Naive B cell (primary cell): ENCODE measurements around the gene CLDN6. TPM values are rescaled to one million over a fixed set of nuclear protein-coding genes. Genes with fewer than 3 reads are reported as not detected.

Source experiments
- ATAC-seq, 2 donors: fragments of 150-1000 bp; cut with Tn5 transposase; 2 replicates each; pipeline ENCODE4 v1.10.0; 2021; ENCODE audit warnings: low read depth in 2 of 2, mild to moderate bottlenecking in 2 of 2, moderate library complexity in 2 of 2
- DNase-seq: peaks from one replicate; pipeline ENCODE4 v3.0.0; 2022
- H3K27ac Mint-ChIP-seq, 6 donors: one replicate each; pipeline ENCODE4 v1.8.0; 2020 to 2022; ENCODE audit warnings: mild to moderate bottlenecking in 6 of 6, mixed read lengths in 6 of 6, moderate library complexity in 5 of 6, inconsistent platforms in 2 of 6
- H3K27me3 Mint-ChIP-seq, 3 donors: one replicate each; pipeline ENCODE4 v1.8.0; 2021 to 2022; ENCODE audit warnings: mixed read lengths in 3 of 3, mild to moderate bottlenecking in 1 of 3
- H3K36me3 Mint-ChIP-seq, 2 donors: one replicate each; pipeline ENCODE4 v1.8.0; 2020 to 2022; ENCODE audit warnings: mixed read lengths in 2 of 2, inconsistent platforms in 1 of 2, mild to moderate bottlenecking in 1 of 2
- H3K4me1 Mint-ChIP-seq, 3 donors: one replicate each; pipeline ENCODE4 v1.8.0; 2020 to 2022; ENCODE audit warnings: mixed read lengths in 3 of 3, inconsistent platforms in 1 of 3, mild to moderate bottlenecking in 1 of 3, moderate library complexity in 1 of 3
- H3K4me3 Mint-ChIP-seq, 8 donors: one replicate each; pipeline ENCODE4 v1.8.0; 2020 to 2022; ENCODE audit warnings: mild to moderate bottlenecking in 8 of 8, mixed read lengths in 8 of 8, moderate library complexity in 8 of 8, inconsistent platforms in 2 of 8
- H3K9me3 Mint-ChIP-seq, 7 donors: one replicate each; pipeline ENCODE4 v1.8.0; 2020 to 2022; ENCODE audit warnings: mixed read lengths in 7 of 7, mild to moderate bottlenecking in 5 of 7, inconsistent platforms in 2 of 7, moderate library complexity in 1 of 7
- polyA plus RNA-seq, 6 donors: library from polyadenylated mRNA; unstranded; fragments of 300-500 nt; fragmentation: Illumina TruSeq; gene quantifications; one replicate each; pipeline ENCODE4 v1.2.3, GENCODE V29; 2021; ENCODE audit warnings: low read depth in 6 of 6

The CLDN6 gene
- polyA plus RNA-seq, 6 donors from 2014 or later, result not detected

DNA sequence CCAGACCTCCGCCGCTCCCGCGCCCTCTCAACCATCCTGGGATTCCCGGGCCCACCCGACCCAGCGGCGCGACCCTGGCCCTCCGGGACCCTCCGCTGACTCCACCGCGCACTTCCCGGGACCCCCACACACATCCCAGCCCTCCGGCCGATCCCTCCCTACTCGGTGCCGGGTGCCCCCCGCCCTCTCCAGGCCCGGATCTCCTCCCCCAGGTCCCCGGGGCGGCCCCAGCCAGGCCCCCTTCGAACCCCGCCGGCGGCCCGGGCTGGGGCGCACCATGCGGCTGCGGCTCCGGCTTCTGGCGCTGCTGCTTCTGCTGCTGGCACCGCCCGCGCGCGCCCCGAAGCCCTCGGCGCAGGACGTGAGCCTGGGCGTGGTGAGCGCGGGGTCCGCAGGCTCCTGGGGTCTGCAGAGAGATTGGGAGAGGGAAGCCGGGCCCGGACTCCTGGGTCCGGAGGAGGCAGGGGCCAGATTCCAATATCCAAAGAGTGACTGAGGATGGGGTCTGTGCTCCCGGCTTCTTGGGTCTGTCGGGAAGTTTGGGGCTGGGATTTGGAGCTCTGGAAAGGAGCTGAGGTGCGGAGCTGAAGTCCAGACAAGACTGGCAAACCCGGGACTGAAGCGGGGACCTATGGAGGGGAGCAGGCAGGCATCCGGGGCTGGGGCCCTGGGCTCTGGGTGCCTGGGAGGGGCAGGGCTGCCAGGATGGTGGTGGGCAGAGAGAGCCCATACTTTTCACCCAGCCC, 28.8 kb upstream of the CLDN6 start:
- no peak for DNase-seq
- Mint-ChIP-seq H3K4me1 (peaks cover 6 to 19% (median 15%) of the 10 kb centered on the region in 3 donors), H3K36me3 (no peaks in the 10 kb centered on the region), H3K9me3 (peaks cover 0 to 2% (median 0%) of the 10 kb centered on the region in 7 donors), H3K27me3 (peaks cover 19 to 65% (median 36%) of the 10 kb centered on the region in 3 donors), H3K27ac (no peak overlapping the region), H3K4me3 (peak overlapping the region; percentile 35 to 78 (median 68))
- peak in 1 of 2 donors; percentile 16 for ATAC-seq

DNA sequence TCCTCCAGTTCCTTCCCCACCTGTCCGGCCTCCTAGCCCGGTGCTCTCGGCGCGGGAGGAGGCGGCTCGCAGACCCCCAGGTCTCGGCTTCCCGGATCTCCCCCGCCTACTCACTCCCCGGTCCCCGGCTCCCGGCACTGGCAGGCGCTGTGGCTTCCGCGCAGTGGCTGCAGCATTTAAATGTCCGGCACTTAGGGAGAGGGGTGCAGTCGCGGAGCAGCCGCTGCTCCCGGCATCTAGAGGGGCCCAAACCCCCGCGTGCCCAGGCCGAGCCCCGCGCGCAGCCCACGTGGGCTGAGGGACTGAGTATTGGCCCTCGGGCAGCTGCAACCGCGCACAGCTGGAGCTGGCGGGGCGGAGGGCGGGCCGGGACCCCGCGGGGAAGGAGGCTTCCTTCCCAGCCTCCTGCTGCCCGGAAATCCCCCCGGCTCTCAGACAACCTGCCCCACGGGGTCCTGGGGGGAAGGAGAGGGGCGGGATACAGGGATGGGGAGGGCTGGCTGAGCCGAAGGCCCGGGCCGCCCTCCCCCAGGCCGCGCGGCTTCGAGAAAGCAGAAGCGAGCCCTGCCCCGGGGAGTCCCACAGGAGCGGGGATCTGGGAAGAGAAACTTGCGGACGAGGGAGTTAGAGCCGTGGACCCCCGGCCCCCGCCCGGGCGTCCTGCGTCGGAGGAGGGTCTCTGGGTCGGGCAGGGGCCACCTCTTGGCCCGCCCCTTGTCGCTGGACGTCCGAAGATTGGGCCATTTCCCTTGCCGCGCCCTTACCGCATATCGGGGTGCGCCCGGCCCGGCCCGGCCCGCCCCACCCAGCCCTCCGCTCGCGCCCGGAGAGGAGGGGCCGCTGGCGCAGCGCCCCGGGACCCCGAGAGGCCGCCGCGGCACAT, 28.0 kb upstream of the CLDN6 start, which contains the start of gene MMP25:
TSS of gene MMP25 (plus strand) at position 804 of the 883 bp plus-strand sequence. CDS start 357 bp downstream, outside the sequence.
- DNase-seq (peak; percentile 58), ATAC-seq (peak; percentile 92 to 93)
- H3K27ac Mint-ChIP-seq, result peak within 1 kb of the TSS in 1 of 6 donors; percentile 6
- peaks cover 19 to 69% (median 36%) of the 10 kb centered on the region in 3 donors for H3K27me3 Mint-ChIP-seq
- H3K4me1 Mint-ChIP-seq, result peaks cover 6 to 19% (median 15%) of the 10 kb centered on the region in 3 donors
- peak within 1 kb of the TSS; percentile 69 to 89 (median 79) for H3K4me3 Mint-ChIP-seq
- H3K36me3 Mint-ChIP-seq, result no peaks in the 10 kb centered on the region
- peaks cover 0 to 2% (median 0%) of the 10 kb centered on the region in 7 donors for H3K9me3 Mint-ChIP-seq

DNA sequence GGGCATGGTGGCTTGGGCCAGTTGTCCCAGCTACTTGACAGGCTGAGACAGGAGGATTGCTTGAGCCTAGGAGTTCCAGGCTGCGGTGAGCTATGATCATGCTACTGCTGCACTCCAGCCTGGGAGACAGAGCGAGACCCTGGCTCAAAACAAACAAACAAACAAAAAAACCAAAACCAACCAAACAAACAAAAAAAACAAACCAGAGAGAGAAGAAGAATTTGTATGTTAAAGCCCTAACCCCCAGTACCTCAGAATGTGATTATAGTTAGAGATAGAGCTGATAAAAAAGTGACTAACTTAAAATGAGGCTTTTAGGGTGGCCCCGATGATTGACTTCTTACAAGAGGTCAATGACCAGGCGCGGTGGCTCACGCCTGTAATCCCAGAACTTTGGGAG, 26.7 kb upstream of the CLDN6 start:
- Mint-ChIP-seq H3K4me3 (peak overlapping the region; percentile 52 to 89 (median 78)), H3K27ac (peak overlapping the region in 1 of 6 donors; percentile 72), H3K4me1 (peaks cover 6 to 19% (median 15%) of the 10 kb centered on the region in 3 donors), H3K27me3 (peaks cover 26 to 78% (median 45%) of the 10 kb centered on the region in 3 donors), H3K9me3 (peaks cover 0 to 2% (median 0%) of the 10 kb centered on the region in 7 donors), H3K36me3 (no peaks in the 10 kb centered on the region)
- ATAC-seq, result no peak
- DNase-seq, result no peak

DNA sequence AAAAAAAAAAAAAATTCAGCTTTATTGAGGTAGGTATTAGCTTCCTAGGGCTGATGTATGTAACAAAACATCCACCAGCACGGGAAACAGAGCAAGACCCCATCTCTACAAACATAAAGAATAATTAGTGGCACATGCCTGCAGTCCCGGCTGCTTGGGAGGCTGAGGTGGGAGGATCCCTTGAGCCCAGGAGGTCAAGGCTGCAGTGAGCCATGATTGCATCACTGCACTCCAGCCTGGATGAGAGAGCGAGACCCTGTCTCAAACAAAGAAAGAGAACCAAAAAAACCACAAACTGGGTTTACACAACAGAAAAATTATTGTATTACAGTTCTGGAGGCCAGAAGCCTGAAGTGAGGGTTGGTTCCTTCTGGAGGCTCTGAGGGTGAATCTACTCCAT, 24.4 kb upstream of the CLDN6 start:
- Mint-ChIP-seq H3K4me3 (no peak overlapping the region), H3K36me3 (no peaks in the 10 kb centered on the region), H3K27ac (no peak overlapping the region), H3K9me3 (peaks cover 0 to 2% (median 0%) of the 10 kb centered on the region in 7 donors), H3K27me3 (peaks cover 35 to 80% (median 51%) of the 10 kb centered on the region in 3 donors), H3K4me1 (peaks cover 6 to 19% (median 12%) of the 10 kb centered on the region in 3 donors)
- ATAC-seq, result no peak
- DNase-seq, result no peak

DNA sequence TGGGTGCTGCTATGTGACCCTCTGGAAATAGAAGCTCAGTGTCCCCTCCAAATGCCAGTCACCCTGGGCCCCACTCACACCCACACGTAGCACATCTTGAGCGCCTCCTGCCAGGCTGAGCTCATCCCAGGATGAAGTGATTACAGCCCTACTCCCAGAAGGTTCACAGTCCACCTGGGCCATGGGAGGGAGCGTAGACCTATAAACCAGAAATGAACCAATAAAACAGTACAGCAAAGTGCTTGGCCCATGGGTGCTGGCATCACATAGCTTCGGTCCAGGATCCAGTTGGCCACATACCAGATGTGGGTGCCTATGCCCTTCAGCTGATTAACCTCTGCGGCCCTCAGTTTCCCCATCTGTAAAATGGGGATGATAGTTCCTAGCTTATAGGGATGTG, 20.9 kb upstream of the CLDN6 start:
- ATAC-seq, result no peak
- H3K27ac Mint-ChIP-seq, result no peak overlapping the region
- no peaks in the 10 kb centered on the region for H3K36me3 Mint-ChIP-seq
- H3K4me1 Mint-ChIP-seq, result peaks cover 10 to 16% (median 10%) of the 10 kb centered on the region in 3 donors
- no peak for DNase-seq
- peaks cover 42 to 82% (median 61%) of the 10 kb centered on the region in 3 donors for H3K27me3 Mint-ChIP-seq
- no peaks in the 10 kb centered on the region for H3K9me3 Mint-ChIP-seq
- no peak overlapping the region for H3K4me3 Mint-ChIP-seq

DNA sequence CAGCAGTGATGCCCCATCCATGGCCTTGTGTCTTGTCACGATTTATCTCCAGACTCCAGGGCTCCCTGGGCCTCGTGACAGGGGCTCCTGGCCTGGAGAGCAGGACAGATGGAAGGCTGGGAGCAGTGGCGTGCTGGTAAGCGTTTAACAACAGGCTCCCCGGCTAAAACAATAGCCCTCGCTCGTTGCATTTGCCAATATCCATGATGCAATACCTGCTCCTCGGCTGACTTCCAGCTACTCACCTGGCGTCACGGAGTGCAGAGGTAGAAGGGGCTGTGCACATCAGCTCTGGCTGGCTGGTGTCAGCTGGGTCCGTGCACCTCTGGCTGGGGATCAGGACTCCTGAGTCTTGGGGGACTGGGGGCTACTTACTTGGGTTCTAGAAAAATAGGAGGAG, 20.3 kb upstream of the CLDN6 start:
- no peak for ATAC-seq
- DNase-seq, result no peak
- H3K27ac Mint-ChIP-seq, result no peak overlapping the region
- H3K4me3 Mint-ChIP-seq, result peak overlapping the region in 1 of 8 donors; percentile 5
- peaks cover 10 to 16% (median 15%) of the 10 kb centered on the region in 3 donors for H3K4me1 Mint-ChIP-seq
- no peaks in the 10 kb centered on the region for H3K9me3 Mint-ChIP-seq
- H3K36me3 Mint-ChIP-seq, result no peaks in the 10 kb centered on the region
- peaks cover 46 to 82% (median 61%) of the 10 kb centered on the region in 3 donors for H3K27me3 Mint-ChIP-seq

DNA sequence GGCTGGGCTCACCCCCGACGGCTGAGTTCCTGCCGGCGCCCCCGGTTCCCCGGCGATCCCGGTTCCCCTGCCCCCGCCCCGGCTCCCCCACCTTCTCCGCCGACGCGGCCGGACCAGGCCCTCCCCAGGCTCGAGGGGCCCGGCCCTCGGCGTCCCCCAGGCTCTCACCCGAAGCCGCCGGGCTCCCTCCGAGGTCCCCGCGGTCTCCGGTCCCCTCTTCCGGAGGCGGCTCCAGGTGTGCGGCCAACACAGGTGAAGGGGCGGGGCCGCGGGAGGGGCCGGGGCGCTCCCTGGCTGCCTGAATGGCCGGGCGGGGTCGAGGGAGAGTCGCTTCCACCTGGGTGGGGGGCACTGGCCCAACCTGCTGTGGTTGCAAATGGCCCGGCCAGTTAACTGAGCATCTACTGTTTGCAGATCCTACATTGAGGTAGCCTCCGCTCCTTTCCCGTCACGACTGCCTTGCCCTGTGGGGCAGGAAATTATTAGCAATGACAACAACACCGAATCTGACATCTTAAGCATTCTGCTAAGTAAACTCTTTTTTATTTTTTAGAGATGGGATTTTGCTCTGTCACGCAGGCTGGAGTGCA, 18.8 kb upstream of the CLDN6 start, which contains the start of gene BICDL2:
TSS of gene BICDL2 (minus strand) at position 219 of the 590 bp plus-strand sequence. CDS start 1,448 bp downstream, outside the sequence.
- Mint-ChIP-seq H3K4me3 (peak within 1 kb of the TSS in 7 of 8 donors; percentile 22 to 72 (median 59)), H3K9me3 (no peaks in the 10 kb centered on the region), H3K36me3 (no peaks in the 10 kb centered on the region), H3K27ac (peak within 1 kb of the TSS in 3 of 6 donors; percentile 31 to 58 (median 58)), H3K27me3 (peaks cover 56 to 88% (median 75%) of the 10 kb centered on the region in 3 donors), H3K4me1 (peaks cover 10 to 16% (median 15%) of the 10 kb centered on the region in 3 donors)
- DNase-seq (no peak), ATAC-seq (peak in 1 of 2 donors; percentile 2)

DNA sequence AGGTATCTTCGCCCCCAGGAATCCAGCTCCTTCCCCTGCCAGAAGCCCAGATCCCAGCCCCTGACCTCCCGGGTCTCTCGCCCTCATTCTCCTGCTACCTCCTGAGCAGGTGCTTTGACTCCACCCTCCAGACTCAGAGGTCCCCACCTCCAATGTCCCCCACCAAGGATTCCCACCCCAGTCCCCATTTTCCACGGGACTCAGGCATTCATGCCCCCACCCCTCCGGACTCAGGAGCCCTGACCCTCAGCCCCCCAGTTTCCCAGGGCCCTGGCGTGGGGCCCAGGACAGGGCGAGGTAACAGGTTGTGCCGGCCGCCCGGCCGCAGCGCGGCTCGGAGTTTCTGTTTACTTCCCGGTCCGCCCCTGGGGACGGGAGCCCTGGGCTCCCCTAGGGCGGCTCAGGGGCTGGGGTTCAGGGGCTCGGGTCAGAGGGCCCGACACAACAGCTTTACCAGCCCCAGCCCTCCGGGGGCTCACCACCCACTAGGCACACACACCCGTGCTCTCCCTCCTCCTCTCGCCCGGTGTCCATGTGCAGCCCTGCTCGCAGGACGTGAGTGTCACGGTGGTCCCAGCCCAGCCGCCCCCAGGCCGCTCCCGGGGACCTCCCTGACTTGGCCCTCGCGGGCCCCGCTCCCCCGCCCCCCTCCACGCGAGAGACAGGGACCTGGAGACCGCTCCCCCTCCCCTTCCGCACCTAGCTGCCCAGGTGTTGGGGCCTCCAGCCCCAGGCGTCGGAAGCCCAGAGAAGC, 18.2 kb upstream of the CLDN6 start:
- Mint-ChIP-seq H3K4me3 (peak overlapping the region in 5 of 8 donors; percentile 11 to 49 (median 39)), H3K36me3 (no peaks in the 10 kb centered on the region), H3K27me3 (peaks cover 61 to 92% (median 82%) of the 10 kb centered on the region in 3 donors), H3K27ac (peak overlapping the region in 2 of 6 donors; percentile 31 to 44), H3K9me3 (no peaks in the 10 kb centered on the region), H3K4me1 (peaks cover 13 to 16% (median 15%) of the 10 kb centered on the region in 3 donors)
- DNase-seq, result no peak
- ATAC-seq, result peak in 1 of 2 donors; percentile 13

DNA sequence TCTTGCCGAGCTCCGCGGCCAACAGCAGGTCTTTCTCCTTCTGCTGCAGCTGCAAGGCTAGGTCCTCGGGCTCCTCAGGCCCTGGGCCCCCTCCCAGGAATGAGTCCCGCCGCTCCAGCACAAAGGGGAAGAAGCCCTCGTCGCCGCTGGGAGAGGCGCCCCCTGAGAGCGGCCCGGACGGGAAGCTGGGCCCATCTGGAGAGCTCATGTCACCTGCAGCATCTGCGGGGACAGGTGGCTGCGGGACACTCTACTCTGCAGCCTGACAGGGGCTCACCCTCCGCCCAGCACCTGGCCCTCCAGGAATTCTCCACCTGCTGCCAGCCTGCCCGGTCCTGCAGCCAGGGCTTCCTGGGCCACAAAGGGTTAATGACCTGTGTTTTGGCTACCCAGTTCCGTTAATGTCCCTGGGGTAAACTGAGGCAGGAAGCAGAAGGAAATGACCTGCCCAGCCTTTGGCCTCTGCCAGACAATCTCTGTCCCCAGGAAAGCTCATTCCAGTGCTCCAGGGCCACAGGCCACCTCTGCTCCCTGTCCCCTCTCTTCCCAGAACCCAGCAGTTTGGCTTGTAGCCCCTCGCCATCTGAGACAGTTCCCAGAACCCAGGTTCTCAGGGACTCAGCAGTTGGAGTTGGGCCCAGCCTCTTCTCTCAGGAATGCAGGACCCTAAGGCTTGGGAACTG, 17.4 kb upstream of the CLDN6 start:
- H3K4me3 Mint-ChIP-seq, result peak overlapping the region in 5 of 8 donors; percentile 11 to 49 (median 39)
- DNase-seq, result no peak
- H3K4me1 Mint-ChIP-seq, result peaks cover 13 to 16% (median 15%) of the 10 kb centered on the region in 3 donors
- no peaks in the 10 kb centered on the region for H3K36me3 Mint-ChIP-seq
- no peak for ATAC-seq
- peak overlapping the region in 1 of 6 donors; percentile 31 for H3K27ac Mint-ChIP-seq
- H3K27me3 Mint-ChIP-seq, result peaks cover 61 to 92% (median 85%) of the 10 kb centered on the region in 3 donors
- no peaks in the 10 kb centered on the region for H3K9me3 Mint-ChIP-seq

DNA sequence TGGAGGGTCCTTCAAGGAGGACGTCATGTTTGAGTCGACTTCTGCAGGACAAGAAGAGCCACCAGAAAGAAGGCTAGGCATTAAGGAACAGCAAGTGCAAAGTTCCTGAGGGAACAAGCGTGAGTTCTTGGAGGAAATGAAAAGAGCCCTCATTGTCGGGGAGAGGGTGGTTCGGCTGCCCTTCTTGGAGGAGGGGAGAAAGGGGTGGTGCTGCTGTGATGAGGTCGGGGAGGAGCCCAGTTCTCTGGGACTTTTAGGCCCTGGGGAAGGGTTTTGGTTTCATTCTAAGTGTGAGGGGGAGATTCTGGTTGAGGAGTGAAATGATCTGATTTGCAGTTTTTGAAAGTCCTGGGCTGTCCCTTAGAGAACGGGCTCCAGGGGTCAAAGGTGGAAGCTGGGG, 14.6 kb upstream of the CLDN6 start:
- Mint-ChIP-seq H3K9me3 (no peaks in the 10 kb centered on the region), H3K27me3 (peaks cover 49 to 90% (median 79%) of the 10 kb centered on the region in 3 donors), H3K27ac (no peak overlapping the region), H3K4me1 (peaks cover 25 to 29% (median 28%) of the 10 kb centered on the region in 3 donors), H3K4me3 (peak overlapping the region in 1 of 8 donors; percentile 25), H3K36me3 (no peaks in the 10 kb centered on the region)
- no peak for DNase-seq
- ATAC-seq, result no peak

DNA sequence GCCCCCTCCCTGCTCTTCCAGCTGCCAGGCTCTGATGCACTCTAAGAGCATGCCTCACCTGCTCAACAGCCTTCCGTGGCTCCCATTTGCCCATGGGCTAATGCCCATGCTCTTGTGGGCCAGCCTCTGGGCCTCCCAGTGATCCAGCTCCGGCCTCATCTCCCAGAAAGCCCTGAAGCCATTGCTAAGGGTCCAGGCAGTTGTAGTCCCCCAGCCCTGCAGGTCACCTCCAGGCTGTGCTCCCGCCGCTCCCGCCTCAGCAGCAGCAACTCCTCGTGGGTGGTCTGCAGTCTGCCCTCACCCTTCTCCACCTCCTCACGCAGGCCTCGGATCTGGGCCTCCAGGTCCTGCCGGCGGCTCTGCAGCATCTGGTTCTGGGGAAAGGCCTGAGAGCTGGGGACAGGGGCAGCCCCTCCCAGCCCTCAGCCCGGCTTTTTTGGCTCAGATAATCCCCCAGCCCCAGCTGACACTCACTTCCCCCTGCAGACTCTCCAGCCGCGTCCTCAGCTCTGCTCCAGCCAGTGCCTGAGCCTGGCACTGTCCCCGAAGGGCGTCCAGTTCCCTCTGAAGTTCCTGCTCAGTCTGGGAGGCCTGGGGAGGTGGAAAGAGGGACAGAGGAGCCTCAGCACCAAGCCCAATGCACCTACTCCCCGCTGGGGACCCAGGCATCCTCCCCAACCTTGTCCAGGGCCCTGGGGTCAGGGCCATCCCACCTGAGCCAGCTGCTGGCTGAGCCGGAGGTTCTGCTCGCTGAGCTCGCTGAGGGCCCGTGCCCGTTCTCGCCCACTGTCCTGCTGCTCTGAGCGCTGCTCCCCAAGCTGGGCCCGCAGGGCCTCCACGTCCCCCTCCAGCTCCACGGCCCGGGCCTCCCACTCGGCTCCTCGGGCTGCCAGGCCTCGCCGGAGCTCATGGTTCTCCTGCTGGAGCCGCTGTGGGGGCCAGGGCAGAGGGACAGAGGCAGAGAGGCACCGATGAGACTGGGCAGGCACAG, 12.5 kb upstream of the CLDN6 start:
- H3K36me3 Mint-ChIP-seq, result no peaks in the 10 kb centered on the region
- peaks cover 39 to 75% (median 71%) of the 10 kb centered on the region in 3 donors for H3K27me3 Mint-ChIP-seq
- no peaks in the 10 kb centered on the region for H3K9me3 Mint-ChIP-seq
- no peak for DNase-seq
- peak overlapping the region in 1 of 6 donors; percentile 57 for H3K27ac Mint-ChIP-seq
- peak overlapping the region in 4 of 8 donors; percentile 6 to 61 (median 36) for H3K4me3 Mint-ChIP-seq
- ATAC-seq, result no peak
- peaks cover 17 to 22% (median 21%) of the 10 kb centered on the region in 3 donors for H3K4me1 Mint-ChIP-seq
